ENCODE measurements around the gene JDP2. TPM values are rescaled to one million over a fixed set of nuclear protein-coding genes. Genes with fewer than 3 reads are reported as not detected.

JDP2 gene
- total RNA-seq, 1 donor from 2014 or later: 3.1 TPM

GRCh38 chr14:75482366-75482765 lies 54.5 kb downstream of the JDP2 start:
- no peak for DNase-seq (ENCODE audit: low read depth in 2 of 2)

- no peak for DNase-seq (ENCODE audit: low read depth in 2 of 2)
Observed at GRCh38 chr14:75484711-75485429, 57.0 kb downstream of the JDP2 start.

GRCh38 chr14:75486318-75486717 lies 58.5 kb downstream of the JDP2 start:
- DNase-seq (ENCODE audit: low read depth in 2 of 2): no peak

GRCh38 chr14:75487155-75487671 lies 59.4 kb downstream of the JDP2 start:
- DNase-seq (ENCODE audit: low read depth in 2 of 2): no peak

- no peak for DNase-seq (ENCODE audit: low read depth in 2 of 2)
Observed at GRCh38 chr14:75489480-75489837, 61.6 kb downstream of the JDP2 start.

- no peak for DNase-seq (ENCODE audit: low read depth in 2 of 2)
Observed at GRCh38 chr14:75491376-75491978, 63.7 kb downstream of the JDP2 start.

- DNase-seq (ENCODE audit: low read depth in 2 of 2): no peak
Observed at GRCh38 chr14:75492832-75493591, 65.2 kb downstream of the JDP2 start.

- no peak for DNase-seq (ENCODE audit: low read depth in 2 of 2)
Observed at GRCh38 chr14:75493592-75494087, 65.8 kb downstream of the JDP2 start.

GRCh38 chr14:75494896-75495295 lies 67.1 kb downstream of the JDP2 start:
- DNase-seq (ENCODE audit: low read depth in 2 of 2): peak in 1 of 2 donors; percentile 21

GRCh38 chr14:75495399-75495798 lies 67.6 kb downstream of the JDP2 start:
- DNase-seq (ENCODE audit: low read depth in 2 of 2): no peak

- peak in 1 of 2 donors; percentile 27 for DNase-seq (ENCODE audit: low read depth in 2 of 2)
Observed at GRCh38 chr14:75495882-75496281, 68.1 kb downstream of the JDP2 start.

- no peak for DNase-seq (ENCODE audit: low read depth in 2 of 2)
Observed at GRCh38 chr14:75496755-75497154, 68.9 kb downstream of the JDP2 start.

GRCh38 chr14:75497191-75497590 lies 69.4 kb downstream of the JDP2 start:
- no peak for DNase-seq (ENCODE audit: low read depth in 2 of 2)

GRCh38 chr14:75497701-75498100 lies 69.9 kb downstream of the JDP2 start:
- no peak for DNase-seq (ENCODE audit: low read depth in 2 of 2)

GRCh38 chr14:75499084-75499875 lies 71.5 kb downstream of the JDP2 start:
- DNase-seq (ENCODE audit: low read depth in 2 of 2): no peak

- no peak for DNase-seq (ENCODE audit: low read depth in 2 of 2)
Observed at GRCh38 chr14:75501080-75501479, 73.3 kb downstream of the JDP2 start.

- no peak for DNase-seq (ENCODE audit: low read depth in 2 of 2)
Observed at GRCh38 chr14:75504411-75504810, 76.6 kb downstream of the JDP2 start.

- no peak for DNase-seq (ENCODE audit: low read depth in 2 of 2)
Observed at GRCh38 chr14:75506930-75507329, 79.1 kb downstream of the JDP2 start.

- DNase-seq (ENCODE audit: low read depth in 2 of 2): no peak
Observed at GRCh38 chr14:75510547-75510946, 82.7 kb downstream of the JDP2 start.

GRCh38 chr14:75511201-75511600 lies 83.4 kb downstream of the JDP2 start:
- no peak for DNase-seq (ENCODE audit: low read depth in 2 of 2)

- no peak for DNase-seq (ENCODE audit: low read depth in 2 of 2)
Observed at GRCh38 chr14:75513911-75514672, 86.3 kb downstream of the JDP2 start.
